Neural progenitor cell (in vitro differentiated cells): Measurements from ENCODE around the gene RNF41.
"Not testable (repeated sequence)": the region's sequence is repeated elsewhere in the genome, so short reads cannot be mapped to it uniquely, and the experiment has no call there.

Source experiments
- CTCF ChIP-seq: fragments of 200-600 bp; sonication (generic); IDR thresholded peaks from 2 replicates; pipeline ENCODE4 v1.5.1; 2017; ENCODE audit warnings: antibody characterized with exemption, mild to moderate bottlenecking
- EZH2phosphoT487 ChIP-seq: fragments of 200-600 bp; sonication (generic); IDR thresholded peaks from 2 replicates; pipeline ENCODE4 v1.6.1; 2017; ENCODE audit warnings: antibody characterized with exemption

- TF ChIP-seq CTCF, EZH2phosphoT487: not testable (repeated sequence)
Observed at GRCh38 chr12:56266068-56266692, 44.5 kb upstream of the RNF41 start.
